GM12878 (cell line): ENCODE measurements around the gene ZNF506. TPM values are rescaled to one million over a fixed set of nuclear protein-coding genes. Genes with fewer than 3 reads are reported as not detected.
"Not testable (repeated sequence)": the region's sequence is repeated elsewhere in the genome, so short reads cannot be mapped to it uniquely, and the experiment has no call there.

ENCODE experiments used
- ATAC-seq: fragments of 200-7000 bp; cut with Tn5 transposase; 3 replicates; pipeline ENCODE4 v1.9.1; 2020; ENCODE audit warnings: mild to moderate bottlenecking, moderate library complexity
- BruUV-seq: library from RNA; stranded (reverse); fragments of 400-500 nt; replicated peaks from 2 replicates; lab custom pipeline; 2021; lab: Mats Ljungman, UMichigan
- CTCF ChIA-PET: fragments of 300-600 bp; sonication (Branson Sonifier 250); formaldehyde crosslinking; extraction: SDS; loops from one replicate; lab custom pipeline; 2021; ENCODE audit warnings: inconsistent platforms; lab: Yijun Ruan, JAX
- POLR2A ChIA-PET: fragments of 350-600 bp; formaldehyde crosslinking; extraction: SDS; loops from one replicate; lab custom pipeline; 2021; ENCODE audit warnings: inconsistent platforms; lab: Charles Lee
- RAD21 ChIA-PET: fragments of 300-600 bp; sonication (Branson Sonifier 250); formaldehyde crosslinking; loops from one replicate; lab custom pipeline; 2023; ENCODE audit warnings: antibody characterized with exemption; ENCODE audit not compliant: unreplicated experiment; lab: Charles Lee
- SMC1A ChIA-PET: fragments of 300-600 bp; sonication (Branson Sonifier 250); formaldehyde crosslinking; loops from one replicate; lab custom pipeline; 2023; ENCODE audit not compliant: unreplicated experiment, uncharacterized antibody; lab: Charles Lee
- DNase-seq: peaks from one replicate; pipeline ENCODE4 v3.0.0-alpha.2; 2011; ENCODE audit warnings: low read depth, low spot score
- FAIRE-seq: peaks from 3 replicates; lab custom pipeline; 2011; peaks lifted over from hg19 to GRCh38; lab: Jason Lieb, UNC
- H2AFZ ChIP-seq: 2 replicates; pipeline ENCODE4 v1.6.0; 2011; ENCODE audit warnings: low read depth, low read length, control low read depth; ENCODE audit not compliant: control insufficient read depth
- H3K27ac ChIP-seq: 2 replicates; pipeline ENCODE4 v1.5.1; 2011; ENCODE audit warnings: control low read depth; ENCODE audit not compliant: control insufficient read depth, insufficient read depth
- H3K27me3 ChIP-seq, 2 experiments: replicated peaks in 1 of 2; 2 replicates each; pipeline versions ENCODE4 v1.6.0 to v1.6.1; 2011; ENCODE audit warnings: low read length in 1 of 2; ENCODE audit not compliant: control insufficient read depth in 2 of 2, insufficient read depth in 2 of 2
- H3K36me3 ChIP-seq, 2 experiments: 2 replicates each; pipeline ENCODE4 v1.5.1; 2011; ENCODE audit warnings: low read length in 1 of 2; ENCODE audit not compliant: control insufficient read depth in 2 of 2, insufficient read depth in 2 of 2
- H3K4me1 ChIP-seq: 2 replicates; pipeline ENCODE4 v1.6.1; 2011; ENCODE audit warnings: mild to moderate bottlenecking, low read length, moderate library complexity, mixed read lengths; ENCODE audit not compliant: control insufficient read depth, insufficient read depth
- H3K4me2 ChIP-seq: 2 replicates; pipeline ENCODE4 v1.6.0; 2011; ENCODE audit warnings: control low read depth; ENCODE audit not compliant: control insufficient read depth, insufficient read depth
- H3K4me3 ChIP-seq: fragments of 200-600 bp; sonication (generic); 2 replicates; pipeline ENCODE4 v1.5.1; 2016
- H3K79me2 ChIP-seq: 2 replicates; pipeline ENCODE4 v1.6.0; 2011; ENCODE audit warnings: low read length; ENCODE audit not compliant: control insufficient read depth, insufficient read depth
- H3K9ac ChIP-seq: 2 replicates; pipeline ENCODE4 v1.8.0; 2011; ENCODE audit warnings: low read length, control low read depth, mixed read lengths; ENCODE audit not compliant: control insufficient read depth, insufficient read depth
- H3K9me3 ChIP-seq: replicated peaks from 3 replicates; pipeline ENCODE4 v1.5.1; 2011; ENCODE audit warnings: mild to moderate bottlenecking, low read length; ENCODE audit not compliant: control insufficient read depth, insufficient read depth
- H4K20me1 ChIP-seq: 2 replicates; pipeline ENCODE4 v1.6.0; 2011; ENCODE audit not compliant: control insufficient read depth, insufficient read depth
- CBX3 ChIP-seq: fragments of 200-600 bp; sonication (generic); IDR thresholded peaks from 2 replicates; pipeline ENCODE4 v1.6.1; 2016; ENCODE audit warnings: low read depth, borderline replicate concordance
- EED ChIP-seq: sonication (generic); IDR thresholded peaks from 2 replicates; pipeline ENCODE4 v1.6.1; 2016; ENCODE audit warnings: antibody characterized with exemption, low read depth
- EGR1 ChIP-seq, 2 experiments: IDR thresholded peaks; 1 replicate in 1 of 2; 2 replicates in 1 of 2; pipeline ENCODE4 v1.6.1; 2011 to 2012; ENCODE audit warnings: low read depth in 2 of 2, low read length in 2 of 2, borderline replicate concordance in 1 of 2, mild to moderate bottlenecking in 1 of 2, moderate library complexity in 1 of 2
- FOXK2 ChIP-seq: fragments of 450-650 bp; IDR thresholded peaks from 2 replicates; pipeline ENCODE4 v1.6.1; 2017; ENCODE audit warnings: mild to moderate bottlenecking, moderate library complexity
- GATAD2B ChIP-seq: fragments of 450-650 bp; conservative IDR thresholded peaks from 2 replicates; pipeline ENCODE4 v1.6.1; 2017; ENCODE audit warnings: low read depth, mild to moderate bottlenecking, moderate library complexity
- HDAC2 ChIP-seq: fragments of 200-600 bp; sonication (generic); IDR thresholded peaks from 2 replicates; pipeline ENCODE4 v1.6.1; 2017
- IRF5 ChIP-seq: fragments of 450-650 bp; IDR thresholded peaks from 2 replicates; pipeline ENCODE4 v1.6.1; 2017; ENCODE audit warnings: borderline replicate concordance
- KLF5 ChIP-seq: fragments of 450-650 bp; IDR thresholded peaks from 2 replicates; pipeline ENCODE4 v1.6.1; 2014; ENCODE audit warnings: mild to moderate bottlenecking; ENCODE audit not compliant: partially characterized antibody
- MXI1 ChIP-seq: fragments of 150-350 bp; IDR thresholded peaks from 2 replicates; pipeline ENCODE4 v1.6.1; 2011; ENCODE audit warnings: low read depth, mild to moderate bottlenecking, inconsistent platforms, low read length, improper control_type of control experiment
- POLR2AphosphoS2 ChIP-seq: IDR thresholded peaks from 2 replicates; pipeline ENCODE4 v1.6.1; 2011; ENCODE audit warnings: low read depth, mild to moderate bottlenecking, low read length, improper control_type of control experiment, moderate library complexity
- RELA ChIP-seq: fragments of 450-650 bp; IDR thresholded peaks from 2 replicates; pipeline ENCODE4 v1.8.0; 2014; ENCODE audit warnings: borderline replicate concordance; ENCODE audit not compliant: partially characterized antibody
- SKIL ChIP-seq: fragments of 450-650 bp; IDR thresholded peaks from 2 replicates; pipeline ENCODE4 v1.6.1; 2017; ENCODE audit warnings: mild to moderate bottlenecking, low read depth, inconsistent platforms; ENCODE audit not compliant: poor library complexity, severe bottlenecking
- YBX1 ChIP-seq: fragments of 450-650 bp; IDR thresholded peaks from 2 replicates; pipeline ENCODE4 v1.6.1; 2016; ENCODE audit warnings: antibody characterized with exemption
- WGBS: methylation state at CpG from one replicate; pipeline ENCODE4 v1.1.6; 2016; ENCODE audit warnings: low lambda C conversion rate; ENCODE audit not compliant: insufficient replicate concordance, insufficient coverage; ENCODE audit errors: missing lambda C conversion rate; 5-methylcytosine and 5-hydroxymethylcytosine counted together
- in situ Hi-C: fragments of 300-500 bp; cut with MboI; formaldehyde crosslinking; loops from 9 replicates; pipeline ENCODE4 v1.14.3; 2018; ENCODE audit warnings: mixed read lengths
- intact Hi-C: fragments of 100-400 bp; cut with micrococcal nuclease; formaldehyde crosslinking; loops from one replicate; pipeline ENCODE4 v1.14.2; 2022; ENCODE audit not compliant: unreplicated experiment
- polyA plus RNA-seq, 11 experiments: library from polyadenylated mRNA; depleted of rRNA in 4 of 11; unstranded in 6 of 11; stranded (reverse) in 5 of 11; fragments of >200 nt; fragmentation: Nextera tagmentation in 4 of 11; fragmentation: Illumina TruSeq in 1 of 11; extraction: Ambion mirVana in 4 of 11; extraction: Trizol in 1 of 11; gene quantifications; 1 replicate in 1 of 11; 2 replicates in 10 of 11; pipeline versions ENCODE4 v1.2.1 to v1.2.3, GENCODE V29; 2011 to 2016; ENCODE audit warnings: inconsistent platforms in 2 of 11, missing spikeins in 2 of 11, low read depth in 1 of 11
- total RNA-seq, 4 experiments: library from RNA; depleted of rRNA in 3 of 4; stranded (reverse); fragments of >200 nt in 3 of 4; fragmentation: Illumina TruSeq in 1 of 4; extraction: Trizol in 1 of 4; gene quantifications; 2 replicates each; pipeline versions ENCODE4 v1.2.1 to v1.2.3, GENCODE V29; 2013 to 2021

The ZNF506 gene
- total and polyA plus RNA-seq, 10 of the 15 experiments (the other 5 are each of a cell fraction or from before 2014, with no cell fraction given) = 3.5 to 12.0 (median 7.9) TPM

DNA sequence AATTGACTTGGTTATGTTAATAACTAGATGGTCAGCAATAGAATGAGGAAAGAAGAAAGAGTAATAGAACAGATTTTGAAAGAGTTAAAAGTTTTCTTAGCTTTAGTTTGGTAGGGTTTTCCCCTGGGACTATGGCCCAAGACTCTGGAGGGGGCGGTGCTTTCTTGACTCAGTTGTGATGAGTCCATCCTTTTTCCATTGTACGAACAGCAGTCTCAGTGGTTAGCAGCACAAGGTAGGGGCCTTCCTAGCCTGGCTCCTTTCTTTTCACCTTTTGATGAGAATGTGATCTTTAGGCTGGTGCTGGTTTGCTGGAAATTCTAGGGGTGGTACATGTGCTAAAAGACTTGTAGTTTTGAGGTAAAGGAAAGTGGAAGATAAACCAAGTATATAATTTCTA is 38.8 kb downstream of the ZNF506 start:
- in situ Hi-C loops = no loop called here
- Histone ChIP-seq H3K9me3 (peaks cover 34% of the 10 kb centered on the region), H3K4me2 (no peak overlapping the region), H3K9ac (no peak overlapping the region), H3K36me3 (peaks cover 0 to 12% of the 10 kb centered on the region in 2 experiments; a peak in 3 of 4 replicates), H3K4me1 (no peaks in the 10 kb centered on the region), H4K20me1 (no peaks in the 10 kb centered on the region), H3K79me2 (no peaks in the 10 kb centered on the region; the same call in none of the 2 replicates), H3K27ac (no peak overlapping the region), H2AFZ (no peak overlapping the region)
- SMC1A ChIA-PET = interaction anchor here (0.9 to 1.1 kb wide), 2 partner anchors 9 to 83 kb away, joined by 3 to 4 read pairs; partner anchors contain the start of gene ZNF253
- intact Hi-C loops = no loop called here
- DNase-seq (no peak), ATAC-seq (no peak)
- 100% methylated on average over 2 of the region's 2 CpGs for WGBS
- no peak for TF ChIP-seq RELA
- TF ChIP-seq POLR2AphosphoS2 = no peak
- no peak for TF ChIP-seq IRF5
- TF ChIP-seq CBX3 = no peak
- no peak for TF ChIP-seq KLF5
- TF ChIP-seq SKIL = no peak
- TF ChIP-seq FOXK2 = no peak
- no peak for TF ChIP-seq EED
- TF ChIP-seq HDAC2 = no peak
- no peak for TF ChIP-seq MXI1
- no peak for TF ChIP-seq GATAD2B
- no peak for TF ChIP-seq YBX1
- TF ChIP-seq EGR1 (IDR thresholded peaks at IDR 0.05; ENCODE audit: borderline replicate concordance in 1 of 2, low read depth in 2 of 2, low read length in 2 of 2) = no peak
- TF ChIP-seq, all 136 proteins: peak for 0
- FAIRE-seq = no peak
- Histone ChIP-seq H3K27me3 (no peaks in the 10 kb centered on the region), H3K4me3 (no peak overlapping the region)
- RAD21 ChIA-PET = no interaction called here
- BruUV-seq = no TSS peak
- CTCF ChIA-PET = interaction anchor here (1.5 to 1.8 kb wide), 2 partner anchors 10 to 121 kb away, joined by 3 read pairs; no protein-coding TSS in a partner anchor
- POLR2A ChIA-PET = no interaction called here

DNA sequence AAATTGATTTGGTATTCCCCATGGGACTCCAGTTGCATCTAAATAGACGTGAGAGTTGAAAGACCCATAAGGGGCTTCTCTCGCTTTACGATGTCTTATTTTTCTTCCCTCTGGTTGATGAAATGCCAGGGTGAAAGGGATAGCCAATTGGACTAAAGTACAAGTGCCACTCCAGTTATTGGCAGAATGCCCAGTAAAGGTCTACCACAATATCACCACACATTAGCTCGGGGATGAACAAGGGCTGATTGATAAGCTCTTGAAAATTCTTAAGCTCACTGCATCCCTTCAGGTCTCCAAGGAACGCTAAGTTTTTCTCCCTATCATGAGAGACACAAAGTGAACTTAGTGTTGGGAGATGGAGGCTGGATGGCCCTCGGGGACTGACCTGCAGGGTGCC is 39.8 kb downstream of the ZNF506 start:
- H3K4me3 ChIP-seq, RAD21 ChIA-PET, H3K9ac ChIP-seq, intact Hi-C loops, H3K27me3 ChIP-seq, H3K36me3 ChIP-seq, H3K4me2 ChIP-seq, H4K20me1 ChIP-seq, BruUV-seq, H3K79me2 ChIP-seq, in situ Hi-C loops, DNase-seq, FAIRE-seq, H3K4me1 ChIP-seq, H3K27ac ChIP-seq, H2AFZ ChIP-seq, ATAC-seq: not testable (repeated sequence)
- ChIA-PET SMC1A (interaction anchor here (0.9 to 1.1 kb wide), 2 partner anchors 10 to 40 kb away, joined by 3 to 4 read pairs; partner anchors contain the start of gene ZNF506), POLR2A (interaction anchor here (0.5 to 1.2 kb wide), 2 partner anchors 14 to 40 kb away, joined by 3 read pairs; partner anchors contain the start of gene ZNF506), CTCF (interaction anchor here (1.8 kb wide), 1 partner anchor 120 kb away, joined by 3 read pairs; no protein-coding TSS in a partner anchor)
- H3K9me3 ChIP-seq = peaks cover 31% of the 10 kb centered on the region
- over 99% methylated on average over 6 of the region's 6 CpGs for WGBS
